ENCODE results near the gene DGKH.

Gene DGKH

DNA sequence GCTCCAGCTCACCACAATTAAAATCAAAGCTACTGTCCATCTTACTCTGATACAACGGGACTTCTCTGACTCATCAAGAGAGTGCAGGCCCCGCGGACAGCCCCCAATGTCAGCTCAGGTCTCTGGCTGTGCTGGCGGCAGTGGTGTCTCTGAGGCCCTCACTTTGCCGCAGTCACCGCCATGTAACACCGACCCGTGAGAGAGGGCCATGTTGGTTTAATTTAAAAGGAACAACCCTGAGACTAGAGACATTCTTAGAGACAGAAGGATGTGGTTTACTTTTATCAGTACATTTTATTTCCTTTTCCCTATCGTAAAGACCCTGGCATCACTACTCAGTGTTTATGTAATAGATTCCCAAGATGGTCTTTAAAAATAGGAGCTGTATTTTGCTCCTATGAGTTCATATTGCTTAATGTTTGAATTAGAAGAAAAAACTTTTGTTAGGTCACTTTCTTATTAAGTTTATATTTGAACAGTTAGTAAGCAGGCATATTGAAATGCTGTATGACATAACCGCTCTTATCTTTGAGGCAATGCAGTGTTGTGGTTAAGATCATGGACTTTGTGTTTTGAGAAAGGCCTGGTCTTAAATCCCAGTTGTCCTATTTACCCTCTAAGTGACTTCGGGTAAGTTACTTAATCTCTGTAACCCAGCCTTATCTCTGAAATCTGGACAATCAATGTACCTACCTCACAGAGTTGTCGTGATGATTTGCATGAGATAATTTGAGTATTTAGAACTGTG lies 23.4 kb downstream of the DGKH start:
- H3K4me3 ChIP-seq (ENCODE audit: low read depth, low read length), result no peak overlapping the region
- TF ChIP-seq, protein P1, sequence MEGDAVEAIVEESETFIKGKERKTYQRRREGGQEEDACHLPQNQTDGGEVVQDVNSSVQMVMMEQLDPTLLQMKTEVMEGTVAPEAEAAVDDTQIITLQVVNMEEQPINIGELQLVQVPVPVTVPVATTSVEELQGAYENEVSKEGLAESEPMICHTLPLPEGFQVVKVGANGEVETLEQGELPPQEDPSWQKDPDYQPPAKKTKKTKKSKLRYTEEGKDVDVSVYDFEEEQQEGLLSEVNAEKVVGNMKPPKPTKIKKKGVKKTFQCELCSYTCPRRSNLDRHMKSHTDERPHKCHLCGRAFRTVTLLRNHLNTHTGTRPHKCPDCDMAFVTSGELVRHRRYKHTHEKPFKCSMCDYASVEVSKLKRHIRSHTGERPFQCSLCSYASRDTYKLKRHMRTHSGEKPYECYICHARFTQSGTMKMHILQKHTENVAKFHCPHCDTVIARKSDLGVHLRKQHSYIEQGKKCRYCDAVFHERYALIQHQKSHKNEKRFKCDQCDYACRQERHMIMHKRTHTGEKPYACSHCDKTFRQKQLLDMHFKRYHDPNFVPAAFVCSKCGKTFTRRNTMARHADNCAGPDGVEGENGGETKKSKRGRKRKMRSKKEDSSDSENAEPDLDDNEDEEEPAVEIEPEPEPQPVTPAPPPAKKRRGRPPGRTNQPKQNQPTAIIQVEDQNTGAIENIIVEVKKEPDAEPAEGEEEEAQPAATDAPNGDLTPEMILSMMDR (IDR thresholded peaks at IDR 0.05; ENCODE audit: low read depth, low read length), result no peak

DNA sequence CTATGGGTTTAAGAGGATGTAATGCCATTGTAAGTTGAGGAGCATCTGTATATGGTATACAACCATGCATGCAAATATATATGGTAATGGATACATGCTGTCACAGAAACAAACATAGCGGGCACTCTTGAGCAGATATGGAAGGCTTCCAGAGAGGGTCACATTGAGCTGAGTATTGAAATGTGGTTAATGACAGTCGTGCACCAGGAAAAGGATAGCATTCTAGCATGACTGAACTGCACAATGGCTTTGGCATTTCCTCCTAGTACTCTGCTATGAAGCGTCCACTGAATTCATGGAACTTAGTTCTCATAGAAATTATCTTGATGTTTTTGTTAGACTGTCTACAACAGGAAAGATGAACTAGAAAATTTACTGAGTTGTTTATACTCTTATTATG lies 25.2 kb downstream of the DGKH start:
- H3K4me3 ChIP-seq (ENCODE audit: low read depth, low read length), result no peak overlapping the region
- TF ChIP-seq, protein P1 (IDR thresholded peaks at IDR 0.05; ENCODE audit: low read depth, low read length), result no peak

DNA sequence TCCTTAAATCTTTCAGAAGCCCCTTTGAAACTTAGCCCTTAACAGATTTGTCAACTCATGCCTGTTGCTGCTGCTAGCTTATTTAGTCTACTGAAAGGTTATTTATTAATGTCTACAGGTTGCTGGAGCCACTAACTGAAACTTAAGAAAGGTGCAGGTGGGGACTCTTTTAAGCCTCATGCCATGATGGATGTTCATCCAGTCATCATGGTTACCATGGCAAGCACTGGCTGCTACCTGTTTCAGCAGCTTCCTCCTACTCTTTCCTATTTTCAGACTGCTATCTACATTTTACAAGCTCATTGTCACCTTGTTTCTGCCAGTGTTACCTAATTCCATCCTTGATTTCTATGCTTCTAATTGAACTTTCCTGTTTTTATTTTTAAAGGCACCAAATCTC lies 27.1 kb downstream of the DGKH start:
- no peak overlapping the region for H3K4me3 ChIP-seq (ENCODE audit: low read depth, low read length)
- TF ChIP-seq, protein P1 (IDR thresholded peaks at IDR 0.05; ENCODE audit: low read depth, low read length), result no peak

DNA sequence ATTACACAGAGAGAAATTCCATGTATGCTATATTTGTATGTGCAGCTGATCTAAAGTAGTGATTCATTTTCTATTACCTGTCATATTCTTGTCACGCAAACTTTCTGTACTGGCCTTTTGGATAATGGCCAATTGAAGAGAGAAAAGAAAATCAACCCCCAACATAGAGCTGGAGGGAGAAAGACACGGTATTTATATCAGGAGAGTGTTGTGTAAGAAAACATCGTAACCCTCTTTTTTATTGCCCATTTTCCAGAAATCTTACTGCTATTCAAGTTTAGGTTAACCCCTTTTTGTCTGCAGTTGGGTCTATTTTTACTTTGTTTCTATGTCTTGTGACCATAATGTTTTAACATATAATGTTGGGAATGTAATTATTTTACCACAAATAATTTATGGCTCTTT lies 27.9 kb downstream of the DGKH start:
- H3K4me3 ChIP-seq (ENCODE audit: low read depth, low read length), result no peak overlapping the region
- TF ChIP-seq, protein P1 (IDR thresholded peaks at IDR 0.05; ENCODE audit: low read depth, low read length), result no peak

DNA sequence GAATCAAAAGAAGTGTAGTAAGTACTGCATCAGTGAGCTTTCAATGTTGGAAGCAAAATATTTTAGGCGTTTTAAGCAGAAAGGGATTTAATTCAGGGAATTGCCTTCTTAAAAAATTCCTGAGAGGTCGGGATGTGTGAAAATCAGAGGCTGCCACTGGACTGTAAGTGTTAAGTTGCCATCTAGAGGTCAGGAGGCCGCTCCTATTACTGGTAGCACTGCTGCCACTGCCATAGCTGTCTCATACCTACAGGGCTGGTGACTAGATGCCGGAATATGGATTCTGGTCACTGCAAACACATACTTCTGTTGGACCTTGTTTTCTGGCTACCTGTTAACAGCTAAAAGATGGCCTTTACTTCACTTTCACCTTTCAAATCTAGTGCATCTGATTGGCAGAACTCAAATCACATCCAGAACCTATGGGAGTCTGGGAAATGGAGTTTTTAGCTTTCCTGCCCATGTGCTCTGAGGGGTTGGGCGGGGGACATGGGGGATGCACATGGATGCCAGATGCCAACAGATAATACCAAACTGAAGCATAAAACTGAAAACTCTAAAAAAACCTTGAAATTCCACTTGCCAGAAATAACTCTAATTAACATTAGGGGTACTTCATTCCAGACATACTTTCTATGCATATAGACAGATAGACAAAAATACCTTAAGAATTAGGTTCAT lies 29.8 kb downstream of the DGKH start:
- TF ChIP-seq, protein P1 (IDR thresholded peaks at IDR 0.05; ENCODE audit: low read depth, low read length), result no peak
- no peak overlapping the region for H3K4me3 ChIP-seq (ENCODE audit: low read depth, low read length)

DNA sequence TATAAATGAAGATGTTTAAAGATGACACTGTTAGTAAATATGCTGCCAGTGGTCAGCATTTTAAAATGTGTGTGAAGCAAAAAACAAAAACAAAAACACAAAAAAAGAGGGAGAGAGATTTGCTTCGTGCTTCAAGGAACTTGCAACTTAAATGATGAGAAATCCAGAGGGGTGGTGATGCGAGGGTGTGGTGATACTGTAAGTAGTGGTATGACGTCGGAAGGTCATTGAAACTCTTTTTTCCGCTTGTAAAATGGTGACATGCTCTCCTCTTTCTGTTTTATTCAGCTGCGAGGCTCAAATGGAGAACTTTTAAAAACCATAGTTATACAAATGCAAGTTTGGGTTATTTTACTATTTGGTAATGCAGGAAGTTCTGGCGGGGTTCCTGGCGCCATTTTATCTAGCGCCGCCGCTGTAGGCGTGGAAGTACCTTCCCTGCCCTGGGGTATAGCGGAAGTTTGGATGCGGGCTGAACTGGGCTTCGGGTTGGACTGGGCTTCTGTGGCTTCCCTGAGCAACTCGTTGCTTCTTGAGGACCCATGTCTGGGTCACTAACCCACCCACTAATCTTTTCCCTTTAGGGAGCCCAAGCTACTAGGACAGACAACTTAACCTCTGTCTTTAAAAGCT lies 34.8 kb downstream of the DGKH start:
- TF ChIP-seq, protein P1 (IDR thresholded peaks at IDR 0.05; ENCODE audit: low read depth, low read length), result no peak
- no peak overlapping the region for H3K4me3 ChIP-seq (ENCODE audit: low read depth, low read length)

DNA sequence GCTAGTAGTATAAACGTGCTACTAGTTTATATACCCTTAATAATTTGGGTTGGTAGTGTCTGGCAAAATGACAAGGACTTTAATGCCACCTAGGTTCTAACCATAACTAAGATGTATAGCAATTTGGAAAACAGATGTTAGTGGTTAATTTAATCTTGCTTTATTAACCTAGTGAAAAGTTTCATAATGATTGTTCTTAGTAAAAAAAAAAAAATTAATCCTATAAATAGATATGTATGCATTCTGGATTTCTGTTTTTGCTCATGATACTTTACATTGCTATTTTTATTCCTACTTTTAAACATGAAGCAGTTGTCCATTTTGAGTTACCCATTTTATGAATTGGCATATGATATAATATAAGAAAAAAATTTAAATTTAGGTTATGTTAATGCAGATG lies 36.3 kb downstream of the DGKH start:
- TF ChIP-seq, protein P1 (IDR thresholded peaks at IDR 0.05; ENCODE audit: low read depth, low read length), result no peak
- H3K4me3 ChIP-seq (ENCODE audit: low read depth, low read length), result no peak overlapping the region
